ENCODE data around the gene GLI1.
"Not testable (repeated sequence)": the region's sequence is repeated elsewhere in the genome, so short reads cannot be mapped to it uniquely, and the experiment has no call there.

The GLI1 gene

DNA sequence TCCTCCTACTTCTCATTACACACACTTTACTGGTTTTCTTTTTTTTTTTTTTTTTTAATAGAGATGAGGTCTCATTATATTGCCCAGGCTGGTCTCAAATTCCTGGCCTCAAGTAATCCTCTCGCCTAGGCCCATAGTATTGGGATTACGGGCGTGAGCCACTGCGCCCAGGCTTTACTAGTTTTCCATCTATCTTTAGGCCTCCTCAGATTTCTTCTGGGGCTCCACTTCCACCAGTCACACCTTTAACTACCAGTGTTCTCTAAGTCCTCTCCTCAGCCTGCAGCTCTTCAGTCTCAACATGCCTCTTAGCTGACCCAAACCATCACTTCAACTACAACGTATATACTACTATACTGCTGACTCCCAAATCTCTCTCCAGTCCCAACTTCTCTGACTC, 39.1 kb upstream of the GLI1 start:
- DNase-seq (ENCODE audit: low read depth), result no peak
- no peak for TF ChIP-seq CTCF (IDR thresholded peaks at IDR 0.05; ENCODE audit: control insufficient read depth, insufficient read depth, low read depth, low read length, missing control alignments)

GRCh38 chr12:57426948-57427347, 32.6 kb upstream of the GLI1 start:
- DNase-seq (ENCODE audit: low read depth); H3K4me3 ChIP-seq (ENCODE audit: control insufficient read depth, low read depth, low read length): not testable (repeated sequence)

More for the DNA sequence above, 39.1 kb upstream of the GLI1 start:
- no peak overlapping the region for H3K4me3 ChIP-seq (ENCODE audit: control insufficient read depth, low read depth, low read length)

DNA sequence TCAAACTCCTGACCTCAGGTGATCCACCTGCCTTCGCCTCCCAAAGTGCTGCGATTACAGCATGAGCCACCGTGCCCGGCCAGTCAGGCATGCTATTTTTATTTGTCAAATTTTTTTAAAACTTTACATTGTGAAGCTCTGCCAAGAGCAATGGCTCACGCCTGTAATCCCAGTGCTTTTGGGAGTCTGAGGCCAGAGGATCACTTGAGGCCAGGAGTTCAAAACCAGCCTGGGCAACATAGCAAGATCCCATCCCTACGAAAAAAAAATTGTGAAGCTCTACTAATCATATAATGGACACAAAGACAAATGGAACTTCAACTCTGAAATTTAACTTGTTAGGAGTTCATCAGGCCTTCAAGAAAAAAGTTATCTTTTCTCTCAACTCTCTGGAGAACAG, 30.6 kb upstream of the GLI1 start:
- H3K4me3 ChIP-seq (ENCODE audit: control insufficient read depth, low read depth, low read length), result no peak overlapping the region
- no peak for DNase-seq (ENCODE audit: low read depth)
- no peak for TF ChIP-seq CTCF (IDR thresholded peaks at IDR 0.05; ENCODE audit: control insufficient read depth, insufficient read depth, low read depth, low read length, missing control alignments)

GRCh38 chr12:57429473-57430111, 30.0 kb upstream of the GLI1 start:
- no peak for DNase-seq (ENCODE audit: low read depth)
- TF ChIP-seq CTCF (IDR thresholded peaks at IDR 0.05; ENCODE audit: control insufficient read depth, insufficient read depth, low read depth, low read length, missing control alignments), result no peak
- peak overlapping the region; percentile 51 for H3K4me3 ChIP-seq (ENCODE audit: control insufficient read depth, low read depth, low read length)

- no peak for DNase-seq (ENCODE audit: low read depth)
- TF ChIP-seq CTCF (IDR thresholded peaks at IDR 0.05; ENCODE audit: control insufficient read depth, insufficient read depth, low read depth, low read length, missing control alignments), result no peak
- peak overlapping the region; percentile 51 for H3K4me3 ChIP-seq (ENCODE audit: control insufficient read depth, low read depth, low read length)
These were observed 29.3 kb upstream of the GLI1 start for GRCh38 chr12:57430112-57430930.

DNA sequence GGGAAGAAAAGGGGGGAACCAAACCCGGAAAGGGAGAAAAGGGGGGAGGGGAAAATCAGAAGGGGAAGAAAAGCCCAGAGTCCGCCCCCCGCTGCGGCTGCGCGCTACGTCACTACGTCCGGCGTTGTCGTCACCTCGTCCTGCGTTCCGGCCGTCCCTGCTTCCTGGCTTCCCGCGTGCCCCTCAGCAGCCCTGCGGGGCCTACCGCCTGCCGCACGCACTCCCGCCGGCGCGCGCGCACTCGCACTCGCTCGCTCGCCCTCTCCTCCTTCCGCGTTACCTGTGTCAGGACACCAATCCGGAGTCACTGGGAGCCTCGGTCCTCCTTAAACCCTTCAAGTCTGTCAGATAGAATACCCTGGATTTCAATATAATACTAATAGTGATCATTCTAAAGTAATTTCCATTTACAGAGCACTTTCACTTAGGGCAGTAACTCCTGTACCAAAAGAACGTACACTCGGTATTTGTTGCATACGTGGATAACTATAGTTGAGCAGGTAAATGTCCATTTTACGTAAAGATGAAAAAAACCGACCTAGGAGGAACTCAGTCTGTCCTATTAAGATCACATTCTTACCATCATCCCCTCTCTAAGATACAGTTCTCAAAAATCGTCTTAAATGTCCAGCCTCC, 28.5 kb upstream of the GLI1 start, which contains the start of gene R3HDM2:
R3HDM2 (minus strand) TSS at position 113 of the 636 bp plus-strand sequence. CDS start 120,615 bp downstream, outside the sequence.
- peak within 1 kb of the TSS; percentile 51 for H3K4me3 ChIP-seq (ENCODE audit: control insufficient read depth, low read depth, low read length)
- peak; percentile 71 for DNase-seq (ENCODE audit: low read depth)
- TF ChIP-seq CTCF (IDR thresholded peaks at IDR 0.05; ENCODE audit: control insufficient read depth, insufficient read depth, low read depth, low read length, missing control alignments), result no peak
